Kidney (tissue), 14 donors: Measurements from ENCODE around the gene RPL19. TPM values are rescaled to one million over a fixed set of nuclear protein-coding genes. Genes with fewer than 3 reads are reported as not detected.

Experiments used
- DNase-seq, 5 donors: peaks; one replicate each; pipeline ENCODE4 v3.0.0-alpha.2; 2013 to 2020
- FAIRE-seq: peaks from 2 replicates; lab custom pipeline; 2012; peaks lifted over from hg19 to GRCh38; lab: Jason Lieb, UNC
- H3K27ac ChIP-seq, 2 donors: one replicate each; pipeline ENCODE4 v1.7.0; 2013; ENCODE audit warnings: low read depth in 2 of 2, low read length in 2 of 2, inconsistent platforms in 1 of 2
- H3K27me3 ChIP-seq: one replicate; pipeline ENCODE4 v1.7.1; 2013; ENCODE audit warnings: low read length, inconsistent platforms; ENCODE audit not compliant: control insufficient read depth, insufficient read depth
- H3K36me3 ChIP-seq, 3 donors: one replicate each; pipeline versions ENCODE4 v1.7.0 to v1.7.1; 2013; ENCODE audit warnings: low read length in 3 of 3, control low read depth in 1 of 3, inconsistent platforms in 1 of 3; ENCODE audit not compliant: insufficient read depth in 3 of 3, control insufficient read depth in 2 of 3
- H3K4me1 ChIP-seq, 3 donors: one replicate each; pipeline versions ENCODE4 v1.7.0 to v1.7.1; 2013; ENCODE audit warnings: low read length in 3 of 3, inconsistent platforms in 1 of 3, low read depth in 1 of 3; ENCODE audit not compliant: control insufficient read depth in 2 of 3, insufficient read depth in 2 of 3
- H3K4me3 ChIP-seq, 3 donors: one replicate each; pipeline versions ENCODE4 v1.7.0 to v1.8.1; 2013; ENCODE audit warnings: low read length in 3 of 3, control low read depth in 1 of 3, inconsistent platforms in 1 of 3
- H3K9ac ChIP-seq, 3 donors: one replicate each; pipeline versions ENCODE4 v1.7.0 to v1.7.1; 2013; ENCODE audit warnings: low read length in 3 of 3, control low read depth in 1 of 3, inconsistent platforms in 1 of 3
- H3K9me3 ChIP-seq, 3 donors: one replicate each; pipeline versions ENCODE4 v1.7.0 to v1.7.1; 2013; ENCODE audit warnings: low read length in 3 of 3, control low read depth in 1 of 3, inconsistent platforms in 1 of 3; ENCODE audit not compliant: control insufficient read depth in 2 of 3, insufficient read depth in 1 of 3
- intact Hi-C: fragments of 100-400 bp; cut with DNase I; formaldehyde crosslinking; loops from one replicate; pipeline ENCODE4 v1.11.1; 2022
- polyA plus RNA-seq: library from polyadenylated mRNA; stranded (reverse); fragments of 350-450 nt; fragmentation: Illumina TruSeq; extraction: RNeasy Lipid Tissue Mini Kit (QIAGEN cat#74804); gene quantifications from one replicate; pipeline ENCODE4 v1.2.3, GENCODE V29; 2014; ENCODE audit warnings: low read depth, low replicate concordance; ENCODE audit not compliant: insufficient read depth
- total RNA-seq: library from RNA; stranded (reverse); fragmentation: NEBNext Ultra II Directional; extraction: Animal tissue kit (Norgen Biotek cat#: 25700); gene quantifications from one replicate; pipeline ENCODE4 v1.2.1, GENCODE V29; 2021
- TF ChIP-seq, protein P1 (sequence below): IDR thresholded peaks from 3 replicates; pipeline ENCODE4 v1.5.1; 2012; ENCODE audit warnings: mild to moderate bottlenecking, moderate library complexity, borderline replicate concordance; ENCODE audit not compliant: insufficient read depth; ENCODE audit errors: extremely low read depth
- donor health status: control.
- donor health status: control.
- donor health status: control.
- donor health status: control.
- donor health status: control.
- donor health status: DM: yes; HTN: yes; CAD: no.
- donor health status: Normal renal cell carcinoma (clear cell type).

Gene RPL19
- total and polyA plus RNA-seq, 2 donors from 2014 or later = 1,460 to 2,512 TPM

DNA sequence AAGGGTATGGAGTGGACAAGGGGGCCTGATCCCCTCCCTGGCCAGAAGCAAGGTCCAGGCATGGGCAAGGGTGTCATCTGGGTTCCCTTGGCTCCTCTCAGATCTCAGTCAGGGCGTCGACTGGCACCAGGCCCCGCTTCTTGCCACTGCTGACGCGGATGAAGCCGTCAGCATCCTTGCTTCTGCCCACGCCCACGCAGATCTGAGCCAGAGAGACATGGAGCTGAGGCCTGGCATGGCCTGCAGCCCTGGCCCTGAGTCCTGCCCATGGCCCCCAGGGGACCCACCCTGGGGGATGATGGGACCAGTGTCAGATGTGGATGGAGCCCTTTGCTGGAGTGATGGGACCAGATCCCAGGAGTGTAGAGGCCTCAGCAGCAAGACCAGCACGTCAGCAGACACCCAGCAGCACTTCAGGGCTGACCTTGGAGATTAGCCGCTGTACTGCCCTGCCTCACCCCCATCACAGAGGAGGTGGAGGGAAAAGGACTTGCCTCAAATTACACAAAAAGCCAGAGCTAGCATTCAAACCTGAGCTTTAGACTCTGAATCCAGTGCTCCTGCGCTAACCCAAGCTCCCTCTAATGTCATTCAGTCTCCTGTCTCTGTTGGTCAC lies 12.2 kb downstream of the RPL19 start:
- no peak overlapping the region for H3K9ac ChIP-seq
- DNase-seq (peak in 1 of 5 donors; percentile 50), FAIRE-seq (no peak)
- H3K27ac ChIP-seq = no peak overlapping the region
- H3K36me3 ChIP-seq = no peaks in the 10 kb centered on the region
- no peaks in the 10 kb centered on the region for H3K9me3 ChIP-seq
- no peaks in the 10 kb centered on the region for H3K27me3 ChIP-seq
- TF ChIP-seq, protein P1, sequence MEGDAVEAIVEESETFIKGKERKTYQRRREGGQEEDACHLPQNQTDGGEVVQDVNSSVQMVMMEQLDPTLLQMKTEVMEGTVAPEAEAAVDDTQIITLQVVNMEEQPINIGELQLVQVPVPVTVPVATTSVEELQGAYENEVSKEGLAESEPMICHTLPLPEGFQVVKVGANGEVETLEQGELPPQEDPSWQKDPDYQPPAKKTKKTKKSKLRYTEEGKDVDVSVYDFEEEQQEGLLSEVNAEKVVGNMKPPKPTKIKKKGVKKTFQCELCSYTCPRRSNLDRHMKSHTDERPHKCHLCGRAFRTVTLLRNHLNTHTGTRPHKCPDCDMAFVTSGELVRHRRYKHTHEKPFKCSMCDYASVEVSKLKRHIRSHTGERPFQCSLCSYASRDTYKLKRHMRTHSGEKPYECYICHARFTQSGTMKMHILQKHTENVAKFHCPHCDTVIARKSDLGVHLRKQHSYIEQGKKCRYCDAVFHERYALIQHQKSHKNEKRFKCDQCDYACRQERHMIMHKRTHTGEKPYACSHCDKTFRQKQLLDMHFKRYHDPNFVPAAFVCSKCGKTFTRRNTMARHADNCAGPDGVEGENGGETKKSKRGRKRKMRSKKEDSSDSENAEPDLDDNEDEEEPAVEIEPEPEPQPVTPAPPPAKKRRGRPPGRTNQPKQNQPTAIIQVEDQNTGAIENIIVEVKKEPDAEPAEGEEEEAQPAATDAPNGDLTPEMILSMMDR = no peak
- intact Hi-C loops = no loop called here
- H3K4me3 ChIP-seq = no peak overlapping the region
- peaks cover 0 to 15% (median 0%) of the 10 kb centered on the region in 3 donors for H3K4me1 ChIP-seq

DNA sequence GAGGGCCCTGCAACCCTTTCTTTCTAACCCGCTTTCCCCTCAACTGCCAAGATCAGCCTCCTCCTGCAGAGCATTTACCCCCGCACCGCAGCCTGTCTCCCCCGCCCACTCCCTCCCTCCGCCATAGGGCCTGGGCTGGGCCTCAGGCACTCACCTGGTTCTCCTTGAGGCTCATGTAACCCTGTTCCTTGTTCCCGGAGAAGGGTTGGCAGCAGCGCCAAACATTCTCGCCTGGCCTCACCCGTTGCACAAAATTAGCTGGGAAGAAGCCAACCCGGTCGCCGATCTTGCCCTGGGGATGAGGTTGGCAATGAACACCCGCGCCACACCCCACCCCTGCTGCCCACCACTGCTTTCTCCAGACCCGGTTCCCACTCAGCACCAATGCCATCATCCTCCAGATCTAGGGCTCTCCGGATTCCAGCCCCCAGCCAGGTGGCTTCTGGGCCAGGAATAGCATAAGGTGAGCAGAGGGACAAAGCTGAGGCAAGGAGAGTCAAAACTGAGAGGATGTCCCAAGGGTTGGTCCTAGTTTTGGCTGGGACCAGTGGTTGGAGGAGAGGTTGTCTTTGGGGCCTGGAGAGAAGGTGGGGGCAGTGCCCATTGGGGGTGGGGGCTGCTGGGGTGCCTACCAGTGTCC lies 12.9 kb downstream of the RPL19 start:
- no peak for FAIRE-seq
- Histone ChIP-seq H3K9me3 (no peaks in the 10 kb centered on the region), H3K4me1 (peaks cover 0 to 15% (median 0%) of the 10 kb centered on the region in 3 donors), H3K27ac (no peak overlapping the region), H3K9ac (no peak overlapping the region), H3K4me3 (no peak overlapping the region), H3K36me3 (no peaks in the 10 kb centered on the region), H3K27me3 (no peaks in the 10 kb centered on the region)
- TF ChIP-seq, protein P1 = no peak
- intact Hi-C loops = no loop called here
- DNase-seq = peak in 1 of 5 donors; percentile 83

DNA sequence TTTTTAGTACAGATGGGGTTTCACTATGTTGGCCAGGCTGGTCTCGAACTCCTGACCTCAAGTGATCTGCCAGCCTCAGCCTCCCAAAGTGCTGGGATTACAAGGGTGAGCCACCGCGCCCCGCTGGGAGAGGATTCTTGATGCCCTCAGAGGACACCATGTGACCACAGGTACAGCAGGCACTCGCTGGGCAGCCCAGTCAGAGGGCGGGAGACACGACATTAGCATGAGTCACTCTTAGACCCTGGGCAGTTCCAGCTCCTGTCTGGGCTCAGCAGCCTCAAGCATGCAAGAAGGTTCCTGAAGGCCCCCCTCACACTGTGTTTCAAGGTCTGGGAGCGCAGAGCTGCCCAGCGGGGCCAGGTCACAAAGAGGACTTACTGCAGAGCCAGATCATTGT lies 13.8 kb downstream of the RPL19 start:
- TF ChIP-seq, protein P1 = no peak
- intact Hi-C loops = no loop called here
- Histone ChIP-seq H3K27me3 (no peaks in the 10 kb centered on the region), H3K36me3 (no peaks in the 10 kb centered on the region), H3K27ac (no peak overlapping the region), H3K4me3 (no peak overlapping the region), H3K4me1 (peaks cover 0 to 13% (median 0%) of the 10 kb centered on the region in 3 donors), H3K9me3 (no peaks in the 10 kb centered on the region), H3K9ac (no peak overlapping the region)
- FAIRE-seq (no peak), DNase-seq (peak in 1 of 5 donors; percentile 87)
